IPS DF 4.7 (cell line): Measurements from ENCODE around the gene WBP2.
"Not testable (repeated sequence)": the region's sequence is repeated elsewhere in the genome, so short reads cannot be mapped to it uniquely, and the experiment has no call there.

Source experiments
- DNase-seq: peaks from one replicate; pipeline ENCODE4 v3.0.0-alpha.2; 2013; ENCODE audit warnings: low spot score; ENCODE audit errors: extremely low read depth

WBP2 gene

DNA sequence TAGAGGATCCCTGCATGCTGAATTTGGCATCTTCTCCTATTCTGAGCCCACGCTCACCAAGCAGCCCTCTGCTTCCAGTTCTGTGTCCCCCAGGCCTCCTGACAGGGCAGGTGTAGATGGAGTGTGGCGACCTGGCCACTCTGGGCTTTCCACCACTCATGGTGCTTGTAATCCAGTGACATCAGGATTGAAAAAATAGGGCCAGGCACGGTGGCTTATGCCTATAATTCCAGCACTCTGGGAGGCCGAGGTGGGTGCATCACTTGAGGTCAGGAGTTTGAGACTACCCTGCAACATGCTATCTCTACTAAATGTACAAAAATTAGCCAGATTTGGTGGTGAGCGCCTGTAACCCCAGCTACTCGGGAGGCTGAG is 41.1 kb downstream of the WBP2 start:
- DNase-seq, result no peak

DNA sequence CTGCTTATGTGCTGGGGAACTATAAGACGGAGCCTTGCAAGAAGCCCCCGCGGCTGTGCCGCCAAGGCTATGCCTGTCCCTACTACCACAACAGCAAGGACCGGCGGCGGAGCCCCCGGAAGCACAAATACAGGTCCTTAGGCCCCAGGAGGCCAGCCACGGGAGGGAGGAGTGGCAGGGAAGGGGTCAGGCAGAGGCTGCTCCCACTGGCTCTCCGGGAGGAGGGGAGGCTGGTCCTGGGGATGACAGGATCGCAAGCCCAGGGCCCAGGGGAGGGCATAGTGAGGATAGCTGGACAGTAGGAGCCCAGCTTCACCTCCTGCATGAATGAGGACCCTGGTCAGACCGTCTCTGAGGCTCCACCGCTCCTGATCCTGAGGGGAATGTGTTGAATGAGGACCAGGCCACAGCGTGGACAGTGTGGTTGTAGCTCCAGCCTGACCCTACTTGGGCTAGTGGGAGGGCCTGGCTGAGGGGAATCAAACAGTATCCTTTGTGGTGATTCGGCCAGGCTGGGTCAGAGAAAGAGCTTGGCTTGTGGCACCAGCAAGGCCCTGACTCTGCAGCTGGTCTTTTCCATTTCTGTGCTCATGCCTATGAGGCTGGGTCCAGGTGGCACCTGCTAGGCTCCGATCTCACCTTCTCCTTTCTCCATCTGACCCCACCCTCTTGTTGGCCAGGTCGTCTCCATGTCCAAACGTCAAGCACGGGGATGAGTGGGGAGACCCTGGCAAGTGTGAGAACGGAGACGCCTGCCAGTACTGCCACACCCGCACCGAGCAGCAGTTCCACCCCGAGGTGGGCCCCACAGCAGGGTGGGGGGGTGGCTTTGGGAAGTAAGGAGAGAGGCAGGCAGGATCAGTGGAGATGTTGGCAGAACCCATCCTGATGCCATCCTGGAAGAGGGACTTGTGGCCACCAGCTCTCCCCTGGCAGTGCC is 41.8 kb downstream of the WBP2 start:
- DNase-seq, result no peak

DNA sequence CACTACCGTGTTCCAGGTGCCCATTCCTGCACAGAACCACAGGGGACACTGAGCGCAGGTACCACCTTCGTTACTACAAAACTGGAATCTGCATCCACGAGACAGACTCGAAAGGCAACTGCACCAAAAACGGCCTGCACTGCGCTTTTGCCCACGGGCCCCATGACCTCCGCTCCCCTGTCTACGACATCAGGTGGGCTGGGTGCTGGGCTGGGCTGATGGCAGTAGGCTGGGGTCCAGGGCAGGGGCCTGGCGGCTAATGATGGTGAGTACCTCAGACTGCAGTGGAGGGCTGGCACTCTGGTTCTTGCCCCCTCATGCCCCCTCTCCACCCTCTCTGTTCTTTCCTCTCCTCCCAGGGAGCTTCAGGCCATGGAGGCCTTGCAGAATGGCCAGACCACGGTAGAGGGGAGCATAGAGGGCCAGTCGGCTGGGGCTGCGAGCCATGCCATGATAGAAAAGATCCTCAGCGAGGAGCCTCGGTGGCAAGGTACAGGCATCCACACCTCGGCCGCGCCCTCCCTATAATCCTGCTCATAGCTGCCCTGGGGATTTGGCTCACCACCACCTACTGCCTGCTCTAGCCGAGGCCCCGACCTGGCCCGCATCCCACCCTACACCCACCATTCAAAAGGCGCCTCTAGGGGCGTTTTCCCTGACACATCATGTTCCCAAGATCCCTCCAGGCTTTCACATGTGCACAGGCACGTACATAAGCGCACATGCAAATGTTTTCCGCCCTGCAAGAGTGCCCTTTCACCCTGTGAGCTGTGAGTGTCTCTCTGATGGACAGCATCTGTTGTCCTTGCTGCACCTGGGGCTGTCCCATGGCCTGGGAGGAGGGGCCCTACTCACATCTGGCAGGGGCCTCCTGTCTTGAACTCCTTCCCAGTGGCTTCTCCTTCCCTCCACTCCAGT is 42.8 kb downstream of the WBP2 start:
- DNase-seq, result no peak

DNA sequence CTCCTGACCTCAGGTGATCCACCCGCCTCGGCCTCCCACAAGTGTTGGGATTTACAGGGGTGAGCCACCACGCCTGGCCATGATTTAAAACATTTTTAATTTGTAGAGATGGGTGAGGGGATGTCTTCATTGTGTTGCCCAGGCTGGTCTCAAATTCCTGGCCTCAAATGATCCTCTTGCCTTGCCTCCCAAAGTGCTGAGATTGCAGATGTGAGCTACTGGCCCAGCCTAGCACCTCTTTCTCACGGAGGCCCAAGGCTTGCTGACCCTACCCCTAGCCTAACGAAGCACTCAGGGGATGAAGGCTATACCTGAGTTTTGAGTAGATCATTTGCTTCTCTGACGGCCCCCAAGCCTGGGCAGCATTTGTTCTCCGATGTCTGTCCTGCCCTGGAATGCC is 44.0 kb downstream of the WBP2 start:
- DNase-seq, result no peak

DNA sequence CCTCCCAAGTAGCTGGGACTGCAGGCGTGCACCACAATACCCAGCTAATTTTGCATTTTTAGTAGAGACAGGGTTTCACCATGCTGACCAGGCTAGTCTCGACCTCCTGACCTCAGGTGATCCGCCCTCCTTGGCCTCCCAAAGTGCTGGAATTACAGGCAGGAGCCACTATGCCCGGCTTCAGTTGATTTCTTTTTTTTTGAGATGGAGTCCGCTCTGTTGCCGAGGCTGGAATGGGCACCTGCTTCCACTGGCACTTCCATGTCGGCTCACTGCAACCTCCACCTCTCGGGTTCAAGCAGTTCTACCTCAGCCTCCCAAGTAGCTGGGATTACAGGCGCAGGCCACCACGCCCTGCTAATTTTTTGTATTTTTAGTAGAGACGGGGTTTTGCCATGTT is 44.4 kb downstream of the WBP2 start:
- not testable (repeated sequence) for DNase-seq

DNA sequence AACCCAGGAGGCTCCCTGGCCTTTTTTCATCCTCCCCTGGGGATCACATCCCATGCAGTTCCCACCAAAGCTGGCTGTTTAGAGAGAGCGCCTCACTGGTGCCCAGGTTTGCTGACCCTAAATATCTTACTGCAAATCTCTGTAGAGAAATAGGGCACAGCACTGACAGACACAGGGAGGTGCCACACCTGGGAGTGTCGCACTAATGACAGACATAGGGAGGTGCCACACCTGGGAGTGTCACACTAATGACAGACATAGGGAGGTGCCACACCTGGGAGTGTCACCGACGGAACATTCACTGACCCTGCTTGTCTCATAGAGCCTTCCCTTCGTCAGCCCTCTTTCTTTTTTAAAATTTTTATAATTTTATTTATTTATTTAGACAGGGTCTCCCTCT is 44.9 kb downstream of the WBP2 start:
- DNase-seq, result no peak

DNA sequence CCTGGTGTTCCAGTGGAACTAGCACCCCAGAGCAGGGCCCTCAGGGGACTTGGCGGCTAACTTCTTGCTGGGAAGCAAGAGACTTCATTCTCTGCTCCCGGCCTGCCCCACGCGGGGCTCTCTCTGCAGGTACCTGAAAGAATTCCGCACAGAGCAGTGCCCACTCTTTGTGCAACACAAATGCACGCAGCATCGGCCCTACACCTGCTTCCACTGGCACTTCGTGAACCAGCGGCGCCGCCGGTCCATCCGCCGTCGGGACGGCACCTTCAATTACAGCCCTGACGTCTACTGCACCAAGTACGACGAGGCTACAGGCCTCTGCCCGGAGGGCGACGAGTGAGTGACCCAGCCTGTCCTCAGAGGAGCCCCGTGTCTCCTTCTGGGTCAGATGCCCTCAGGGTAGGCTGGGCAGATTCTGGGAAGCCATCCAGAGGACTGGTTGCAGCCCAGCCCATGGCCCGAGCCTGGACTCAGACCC is 45.5 kb downstream of the WBP2 start:
- DNase-seq, result no peak

DNA sequence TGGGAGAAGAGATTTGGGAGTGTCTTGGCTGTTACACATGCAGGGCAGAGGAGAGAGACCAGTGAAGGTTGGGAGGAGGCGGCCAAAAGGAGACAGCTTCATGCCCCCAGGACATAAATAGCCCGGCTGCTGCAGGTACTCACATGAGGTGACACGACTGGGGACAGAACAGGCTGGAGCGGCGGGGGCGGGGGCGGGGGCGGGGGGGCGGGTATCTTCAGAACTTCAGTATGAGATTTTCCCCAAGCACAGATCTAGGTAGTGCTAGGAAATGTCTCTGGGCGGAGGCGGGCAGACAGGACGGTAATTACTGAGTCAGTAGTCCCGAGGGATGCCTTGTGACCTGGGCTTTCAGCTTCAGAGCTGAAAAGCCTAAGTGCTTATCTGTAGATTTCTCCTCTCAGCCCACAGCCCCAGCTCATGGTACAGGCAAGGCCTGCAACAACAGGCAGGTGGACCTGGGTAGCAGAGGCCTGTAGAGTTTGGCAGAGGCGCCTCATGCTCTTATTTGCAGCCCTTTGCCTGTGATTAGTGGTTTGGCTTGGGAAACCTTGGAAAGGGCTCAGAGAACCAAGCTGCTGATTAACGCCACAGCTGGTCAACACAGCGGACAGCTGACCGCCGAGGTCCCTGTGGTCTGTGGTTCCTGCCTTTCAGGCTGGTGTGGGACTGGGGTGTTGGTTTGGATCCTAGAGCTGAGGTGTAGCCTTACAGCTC is 46.1 kb downstream of the WBP2 start:
- no peak for DNase-seq

DNA sequence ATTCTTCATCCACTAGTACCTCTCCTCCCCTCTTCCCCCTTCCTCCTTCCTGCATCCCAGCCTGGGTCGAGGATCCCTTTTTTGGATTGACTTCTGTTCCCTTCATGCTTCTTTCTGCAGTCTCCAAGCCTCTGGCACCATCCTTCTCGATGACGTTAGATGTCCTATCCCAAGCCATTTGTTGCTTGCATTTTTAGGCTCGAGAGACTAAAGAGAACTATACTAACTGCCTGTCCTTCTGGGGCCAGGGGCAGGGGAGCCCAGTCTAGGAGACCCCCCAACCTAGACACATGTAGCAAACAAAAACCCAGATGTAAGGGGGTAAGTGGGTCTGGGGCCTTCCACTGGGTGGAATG is 46.6 kb downstream of the WBP2 start:
- DNase-seq, result no peak

DNA sequence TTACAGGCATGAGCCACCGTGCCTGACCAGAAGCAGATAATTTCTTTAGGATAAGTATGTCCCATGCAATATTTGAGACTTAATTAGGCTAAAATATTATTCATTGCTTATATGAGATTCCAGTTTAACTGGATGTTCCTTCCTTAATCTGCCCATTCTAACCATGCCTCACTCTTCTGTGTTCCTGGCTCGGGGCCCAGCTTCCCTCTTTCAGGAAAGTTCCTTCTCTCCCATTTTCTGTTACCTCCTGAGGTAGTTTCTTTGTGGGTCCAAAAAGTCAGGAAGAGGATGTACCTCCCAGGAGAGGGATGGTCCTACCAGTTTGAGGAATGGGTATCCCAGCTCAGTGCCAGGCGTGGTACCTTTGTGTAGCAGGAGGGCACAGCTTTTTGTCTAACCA is 47.3 kb downstream of the WBP2 start:
- no peak for DNase-seq

DNA sequence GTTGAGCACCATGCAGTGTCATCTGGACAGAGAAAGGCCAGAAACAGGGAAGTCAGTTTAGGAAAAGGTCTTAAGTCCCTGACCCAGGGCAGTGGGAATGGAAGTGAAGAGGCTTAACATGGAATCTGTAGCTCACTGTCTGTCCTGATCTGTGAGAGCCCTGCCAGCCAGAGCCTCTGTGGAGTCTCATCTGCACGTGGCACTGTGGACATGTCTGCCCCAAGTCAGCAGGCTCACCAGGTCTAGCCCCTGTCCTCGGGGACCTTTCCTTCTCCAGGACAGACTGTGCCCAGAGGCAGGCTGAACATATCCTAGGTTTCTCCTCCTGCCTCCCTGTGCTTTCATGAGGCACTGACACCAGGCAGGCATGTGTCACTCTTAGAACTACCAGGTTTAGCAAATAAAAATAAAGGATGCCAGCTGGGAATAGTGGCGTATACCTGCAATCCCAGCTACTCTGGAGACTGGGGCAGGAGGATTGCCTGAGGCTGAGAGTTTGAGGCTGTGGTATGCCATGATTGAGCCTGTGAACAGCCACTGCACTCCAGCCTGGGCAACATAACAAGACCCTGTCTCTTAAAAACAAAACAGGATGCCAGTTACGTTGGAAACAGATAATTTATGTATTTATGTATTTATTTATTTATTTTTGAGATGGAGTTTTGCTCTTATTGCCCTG is 48.2 kb downstream of the WBP2 start:
- DNase-seq, result no peak

DNA sequence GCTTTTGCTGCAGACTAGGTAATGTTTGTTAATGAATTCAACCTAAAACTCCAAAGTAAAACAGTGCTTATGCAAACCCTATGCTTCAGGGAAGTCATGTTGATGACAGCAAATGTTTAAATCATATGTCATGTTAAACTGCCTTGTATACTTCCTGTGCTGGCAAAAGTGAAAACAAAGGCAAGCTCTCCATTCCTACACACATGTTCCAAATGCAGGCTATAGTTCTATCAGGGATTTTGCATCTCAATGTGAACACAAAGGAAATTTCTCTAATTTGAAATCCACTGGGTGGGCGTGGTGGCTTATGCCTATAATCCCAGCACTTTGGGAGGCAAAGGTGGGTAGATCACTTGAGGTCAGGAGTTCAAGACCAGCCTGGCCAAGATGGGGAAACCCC is 51.3 kb downstream of the WBP2 start:
- DNase-seq, result no peak

DNA sequence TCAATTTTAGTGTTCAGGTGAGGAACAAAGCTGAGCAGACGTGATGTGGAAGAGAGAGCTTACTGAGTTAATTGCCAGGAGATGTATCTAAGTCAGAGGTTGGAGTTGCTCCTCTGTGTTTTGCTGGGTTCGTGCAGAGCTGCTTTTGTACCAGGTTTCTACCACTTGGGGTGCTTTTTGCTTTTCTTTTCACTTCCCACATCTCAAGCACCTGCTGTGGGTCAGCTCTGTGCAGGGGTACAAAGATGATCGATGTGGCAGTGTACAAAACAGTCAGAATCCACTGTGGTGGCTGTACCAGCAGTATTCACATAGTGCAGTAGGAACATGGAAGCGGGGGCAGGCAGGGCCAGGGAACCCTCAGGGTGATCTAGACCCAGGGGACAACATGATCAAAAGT is 55.7 kb downstream of the WBP2 start:
- no peak for DNase-seq

DNA sequence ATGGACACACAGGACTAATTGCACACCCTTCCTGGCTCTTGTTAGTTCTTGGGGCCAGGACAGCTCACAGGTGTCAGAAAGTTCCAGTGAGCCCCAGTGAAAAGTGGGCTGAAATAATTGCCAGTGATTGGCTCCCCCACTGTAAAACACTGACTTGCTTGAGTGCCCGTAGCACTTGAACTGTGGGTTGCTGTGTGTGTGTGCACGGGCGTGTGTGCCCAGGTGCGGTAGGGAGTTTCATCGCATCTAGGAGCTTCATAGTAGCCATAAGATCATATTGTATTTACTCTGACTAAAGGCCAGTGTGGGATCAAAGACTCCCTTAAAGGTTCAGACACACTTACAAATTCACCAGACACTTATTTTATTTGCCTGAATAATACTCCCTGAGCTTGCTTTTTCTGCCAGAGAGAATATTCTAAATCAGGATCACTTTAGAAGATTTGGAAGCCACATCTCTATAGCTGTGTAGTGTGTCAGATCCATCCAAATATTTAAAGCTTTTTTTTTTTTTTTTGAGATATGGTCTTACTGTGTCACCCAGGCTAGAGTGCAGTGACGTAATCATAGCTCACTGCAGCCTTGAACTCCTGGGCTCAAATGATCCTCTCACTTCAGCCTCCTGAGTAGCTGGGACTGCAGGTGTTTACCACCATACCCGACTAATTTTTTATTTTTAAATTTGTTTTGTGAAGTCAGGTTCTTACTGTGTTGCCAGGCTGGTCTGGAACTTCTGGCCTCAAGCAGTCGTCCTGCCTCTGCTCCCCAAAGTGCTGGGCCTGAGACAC is 59.1 kb downstream of the WBP2 start:
- DNase-seq, result no peak
